Testis (tissue), 2 donors: ENCODE measurements around the gene TBC1D24.

ENCODE experiments used
- POLR2A ChIP-seq: fragments of 450-650 bp; IDR thresholded peaks from one replicate; pipeline ENCODE4 v1.6.1; 2017; ENCODE audit warnings: antibody characterized with exemption, mild to moderate bottlenecking, moderate library complexity
- TF ChIP-seq, protein P1 (sequence below), 3 experiments: fragments of 450-650 bp in 2 of 3; fragments of 200-600 bp in 1 of 3; sonication (generic) in 1 of 3; IDR thresholded peaks; one replicate each; pipeline ENCODE4 v1.5.1; 2016 to 2019; ENCODE audit warnings: antibody characterized with exemption in 3 of 3, mild to moderate bottlenecking in 2 of 3, moderate library complexity in 1 of 3

DNA sequence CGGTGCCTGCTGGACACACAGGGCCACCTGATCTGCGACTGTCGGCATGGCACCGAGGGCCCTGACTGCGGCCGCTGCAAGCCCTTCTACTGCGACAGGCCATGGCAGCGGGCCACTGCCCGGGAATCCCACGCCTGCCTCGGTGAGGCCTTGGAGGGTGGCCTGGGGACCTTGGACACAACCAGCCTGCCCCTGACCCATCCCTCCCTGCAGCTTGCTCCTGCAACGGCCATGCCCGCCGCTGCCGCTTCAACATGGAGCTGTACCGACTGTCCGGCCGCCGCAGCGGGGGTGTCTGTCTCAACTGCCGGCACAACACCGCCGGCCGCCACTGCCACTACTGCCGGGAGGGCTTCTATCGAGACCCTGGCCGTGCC is 2.5 kb upstream of the TBC1D24 start:
- TF ChIP-seq POLR2A: no peak
- TF ChIP-seq, protein P1, sequence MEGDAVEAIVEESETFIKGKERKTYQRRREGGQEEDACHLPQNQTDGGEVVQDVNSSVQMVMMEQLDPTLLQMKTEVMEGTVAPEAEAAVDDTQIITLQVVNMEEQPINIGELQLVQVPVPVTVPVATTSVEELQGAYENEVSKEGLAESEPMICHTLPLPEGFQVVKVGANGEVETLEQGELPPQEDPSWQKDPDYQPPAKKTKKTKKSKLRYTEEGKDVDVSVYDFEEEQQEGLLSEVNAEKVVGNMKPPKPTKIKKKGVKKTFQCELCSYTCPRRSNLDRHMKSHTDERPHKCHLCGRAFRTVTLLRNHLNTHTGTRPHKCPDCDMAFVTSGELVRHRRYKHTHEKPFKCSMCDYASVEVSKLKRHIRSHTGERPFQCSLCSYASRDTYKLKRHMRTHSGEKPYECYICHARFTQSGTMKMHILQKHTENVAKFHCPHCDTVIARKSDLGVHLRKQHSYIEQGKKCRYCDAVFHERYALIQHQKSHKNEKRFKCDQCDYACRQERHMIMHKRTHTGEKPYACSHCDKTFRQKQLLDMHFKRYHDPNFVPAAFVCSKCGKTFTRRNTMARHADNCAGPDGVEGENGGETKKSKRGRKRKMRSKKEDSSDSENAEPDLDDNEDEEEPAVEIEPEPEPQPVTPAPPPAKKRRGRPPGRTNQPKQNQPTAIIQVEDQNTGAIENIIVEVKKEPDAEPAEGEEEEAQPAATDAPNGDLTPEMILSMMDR (IDR thresholded peaks at IDR 0.05): no peak
